Activated naive CD8-positive, alpha-beta T cell treated with anti-CD3 and anti-CD28 coated beads for 36 hours (primary cell): ENCODE measurements around the gene TET2. TPM values are rescaled to one million over a fixed set of nuclear protein-coding genes. Genes with fewer than 3 reads are reported as not detected.
A peak's percentile ranks its signal among the peaks of the same experiment; 100 is the strongest.

Source experiments
- DNase-seq: peaks from one replicate; pipeline ENCODE4 v3.0.0; 2021
- H3K27ac Mint-ChIP-seq: one replicate; pipeline ENCODE4 v1.8.0; 2022; ENCODE audit warnings: mild to moderate bottlenecking, moderate library complexity, mixed read lengths
- H3K27me3 Mint-ChIP-seq: one replicate; pipeline ENCODE4 v1.8.0; 2022; ENCODE audit warnings: mild to moderate bottlenecking, mixed read lengths
- H3K36me3 Mint-ChIP-seq: one replicate; pipeline ENCODE4 v1.8.0; 2021; ENCODE audit warnings: mild to moderate bottlenecking, mixed read lengths
- H3K4me1 Mint-ChIP-seq: one replicate; pipeline ENCODE4 v1.8.0; 2021; ENCODE audit warnings: mixed read lengths
- H3K4me3 Mint-ChIP-seq: one replicate; pipeline ENCODE4 v1.8.0; 2022; ENCODE audit warnings: mild to moderate bottlenecking, moderate library complexity, mixed read lengths
- H3K9me3 Mint-ChIP-seq: one replicate; pipeline ENCODE4 v1.8.0; 2022; ENCODE audit warnings: mixed read lengths
- total RNA-seq, 2 experiments: library from RNA; stranded (reverse); gene quantifications; one replicate each; pipeline ENCODE4 v1.2.3, GENCODE V29; 2021

TET2 gene
- total RNA-seq, 2 experiments from 2014 or later: 20.7 to 22.6 TPM

- no peak overlapping the region for H3K27ac Mint-ChIP-seq
- H3K4me1 Mint-ChIP-seq: peaks cover 60% of the 10 kb centered on the region
- no peaks in the 10 kb centered on the region for H3K9me3 Mint-ChIP-seq
- H3K36me3 Mint-ChIP-seq: peaks cover 44% of the 10 kb centered on the region
- no peak overlapping the region for H3K4me3 Mint-ChIP-seq
- DNase-seq: no peak
- no peaks in the 10 kb centered on the region for H3K27me3 Mint-ChIP-seq
These were observed 40.1 kb downstream of the TET2 start for GRCh38 chr4:105186701-105187161.

- H3K27me3 Mint-ChIP-seq: no peaks in the 10 kb centered on the region
- no peaks in the 10 kb centered on the region for H3K9me3 Mint-ChIP-seq
- peak overlapping the region; percentile 65 for H3K27ac Mint-ChIP-seq
- H3K4me1 Mint-ChIP-seq: peaks cover 77% of the 10 kb centered on the region
- H3K4me3 Mint-ChIP-seq: no peak overlapping the region
- no peak for DNase-seq
- H3K36me3 Mint-ChIP-seq: peaks cover 57% of the 10 kb centered on the region
These were observed 43.4 kb downstream of the TET2 start for GRCh38 chr4:105189855-105190650.

GRCh38 chr4:105191621-105192210, 45.0 kb downstream of the TET2 start:
- Mint-ChIP-seq H3K27ac (peak overlapping the region; percentile 91), H3K4me1 (peaks cover 82% of the 10 kb centered on the region), H3K27me3 (no peaks in the 10 kb centered on the region), H3K36me3 (peaks cover 68% of the 10 kb centered on the region), H3K9me3 (no peaks in the 10 kb centered on the region), H3K4me3 (peak overlapping the region; percentile 62)
- DNase-seq: no peak

GRCh38 chr4:105192474-105192873, 45.8 kb downstream of the TET2 start:
- no peak overlapping the region for H3K27ac Mint-ChIP-seq
- no peaks in the 10 kb centered on the region for H3K9me3 Mint-ChIP-seq
- peaks cover 84% of the 10 kb centered on the region for H3K4me1 Mint-ChIP-seq
- no peaks in the 10 kb centered on the region for H3K27me3 Mint-ChIP-seq
- H3K4me3 Mint-ChIP-seq: no peak overlapping the region
- DNase-seq: no peak
- H3K36me3 Mint-ChIP-seq: peaks cover 73% of the 10 kb centered on the region

- H3K27me3 Mint-ChIP-seq: no peaks in the 10 kb centered on the region
- peaks cover 80% of the 10 kb centered on the region for H3K4me1 Mint-ChIP-seq
- no peak for DNase-seq
- H3K36me3 Mint-ChIP-seq: peaks cover 73% of the 10 kb centered on the region
- H3K27ac Mint-ChIP-seq: no peak overlapping the region
- no peak overlapping the region for H3K4me3 Mint-ChIP-seq
- no peaks in the 10 kb centered on the region for H3K9me3 Mint-ChIP-seq
These were observed 46.2 kb downstream of the TET2 start for GRCh38 chr4:105192910-105193309.

GRCh38 chr4:105193536-105193935, 46.9 kb downstream of the TET2 start:
- H3K4me1 Mint-ChIP-seq: peaks cover 73% of the 10 kb centered on the region
- H3K9me3 Mint-ChIP-seq: no peaks in the 10 kb centered on the region
- no peak overlapping the region for H3K27ac Mint-ChIP-seq
- H3K4me3 Mint-ChIP-seq: no peak overlapping the region
- no peak for DNase-seq
- no peaks in the 10 kb centered on the region for H3K27me3 Mint-ChIP-seq
- peaks cover 68% of the 10 kb centered on the region for H3K36me3 Mint-ChIP-seq

DNA sequence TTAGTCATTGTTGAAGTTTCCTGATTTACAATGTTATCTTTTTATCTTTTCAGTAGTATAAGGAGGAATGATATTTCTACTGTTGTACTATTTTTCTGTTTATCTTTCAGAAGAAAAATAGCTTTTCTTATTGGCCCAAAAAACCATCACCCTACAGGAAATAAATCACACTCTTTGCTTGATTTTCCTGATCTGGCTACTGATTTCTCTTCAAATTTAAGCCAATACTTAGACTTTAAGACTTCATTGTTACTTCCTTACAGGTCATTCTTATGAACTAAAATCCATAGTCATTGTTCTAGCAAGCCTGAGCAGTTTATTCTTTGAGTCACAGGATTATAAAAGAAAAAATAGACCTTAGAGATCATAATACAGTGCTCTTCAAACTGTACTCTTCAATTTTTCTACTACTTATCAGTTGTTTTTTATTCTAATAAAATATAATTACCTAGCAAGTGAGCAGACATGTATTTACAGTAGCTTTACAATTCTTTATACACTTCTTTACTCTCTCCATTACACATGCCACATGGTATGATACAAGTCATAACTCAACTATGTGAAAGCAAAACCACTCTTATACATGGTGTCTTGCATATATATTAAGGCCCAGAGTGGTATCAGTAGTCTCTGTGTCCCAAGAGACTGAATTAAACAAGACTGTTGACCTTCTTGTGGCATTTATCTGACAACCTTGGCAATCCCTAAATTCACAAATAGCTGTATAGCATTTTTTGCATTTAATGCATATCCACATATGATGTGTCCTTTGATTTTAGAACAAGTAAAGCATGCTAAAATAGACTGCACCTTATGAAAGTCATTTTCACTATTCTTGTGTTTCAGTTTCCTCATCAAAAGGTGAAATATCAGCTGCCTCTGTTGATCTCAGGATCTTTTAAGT, 47.9 kb downstream of the TET2 start:
- H3K27ac Mint-ChIP-seq: peak overlapping the region; percentile 84
- peaks cover 64% of the 10 kb centered on the region for H3K36me3 Mint-ChIP-seq
- peaks cover 65% of the 10 kb centered on the region for H3K4me1 Mint-ChIP-seq
- no peaks in the 10 kb centered on the region for H3K27me3 Mint-ChIP-seq
- H3K9me3 Mint-ChIP-seq: no peaks in the 10 kb centered on the region
- H3K4me3 Mint-ChIP-seq: peak overlapping the region; percentile 26
- DNase-seq: no peak

GRCh38 chr4:105196523-105197145, 50.0 kb downstream of the TET2 start:
- Mint-ChIP-seq H3K27ac (no peak overlapping the region), H3K4me3 (no peak overlapping the region), H3K27me3 (no peaks in the 10 kb centered on the region), H3K36me3 (peaks cover 56% of the 10 kb centered on the region), H3K4me1 (peaks cover 48% of the 10 kb centered on the region), H3K9me3 (no peaks in the 10 kb centered on the region)
- no peak for DNase-seq

- H3K4me1 Mint-ChIP-seq: peaks cover 41% of the 10 kb centered on the region
These were observed 51.1 kb downstream of the TET2 start for GRCh38 chr4:105197777-105198176.

GRCh38 chr4:105198541-105198940, 51.9 kb downstream of the TET2 start:
- Mint-ChIP-seq H3K27me3 (no peaks in the 10 kb centered on the region), H3K4me3 (no peak overlapping the region), H3K9me3 (no peaks in the 10 kb centered on the region), H3K4me1 (peaks cover 33% of the 10 kb centered on the region), H3K27ac (no peak overlapping the region), H3K36me3 (peaks cover 47% of the 10 kb centered on the region)
- DNase-seq: no peak

More at GRCh38 chr4:105197777-105198176, 51.1 kb downstream of the TET2 start:
- no peaks in the 10 kb centered on the region for H3K9me3 Mint-ChIP-seq
- no peak for DNase-seq
- H3K4me3 Mint-ChIP-seq: no peak overlapping the region
- H3K27me3 Mint-ChIP-seq: no peaks in the 10 kb centered on the region
- H3K27ac Mint-ChIP-seq: no peak overlapping the region
- H3K36me3 Mint-ChIP-seq: peaks cover 50% of the 10 kb centered on the region

DNA sequence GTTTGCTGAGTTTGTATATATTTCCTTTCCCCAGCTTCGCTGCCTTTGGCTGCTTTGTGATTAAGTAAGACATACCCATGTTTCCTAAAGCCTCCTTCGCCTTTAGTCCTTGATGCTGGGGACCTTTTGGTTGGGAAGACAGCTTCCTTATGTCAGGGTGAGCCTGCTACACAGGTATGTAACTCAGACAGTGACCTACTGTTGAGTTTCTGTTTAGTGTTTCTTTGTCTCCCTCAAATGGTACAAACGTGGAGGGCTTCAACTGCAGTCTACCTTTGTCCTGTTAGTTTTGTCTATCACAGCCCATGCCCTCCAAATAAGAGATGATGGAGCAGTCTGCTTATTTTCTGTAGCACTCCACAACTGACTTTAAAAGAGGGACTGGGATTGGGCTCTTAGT, 59.5 kb downstream of the TET2 start:
- no peaks in the 10 kb centered on the region for H3K9me3 Mint-ChIP-seq
- H3K27ac Mint-ChIP-seq: no peak overlapping the region
- no peaks in the 10 kb centered on the region for H3K27me3 Mint-ChIP-seq
- DNase-seq: no peak
- H3K4me1 Mint-ChIP-seq: peaks cover 14% of the 10 kb centered on the region
- H3K36me3 Mint-ChIP-seq: peaks cover 40% of the 10 kb centered on the region
- H3K4me3 Mint-ChIP-seq: no peak overlapping the region

DNA sequence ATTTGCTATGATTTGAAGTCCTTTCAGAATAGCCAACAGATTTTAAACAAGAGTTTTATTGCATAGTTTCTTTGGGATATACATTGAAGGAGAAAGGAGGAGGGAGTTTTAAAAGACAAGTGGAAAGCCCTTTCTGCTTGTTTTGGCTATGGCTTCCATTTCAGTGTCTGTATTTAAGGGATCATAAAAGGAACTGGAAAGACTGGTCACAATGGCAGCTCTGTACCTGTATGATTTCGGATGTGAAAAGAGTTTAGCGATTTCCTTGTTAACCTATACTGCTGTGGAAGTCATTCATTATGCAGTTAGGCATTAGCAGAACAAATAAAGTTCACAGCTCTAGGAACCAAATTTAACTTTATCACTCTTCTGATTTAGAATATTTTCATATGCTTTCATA, 60.7 kb downstream of the TET2 start:
- no peak overlapping the region for H3K4me3 Mint-ChIP-seq
- H3K9me3 Mint-ChIP-seq: no peaks in the 10 kb centered on the region
- no peak for DNase-seq
- peaks cover 14% of the 10 kb centered on the region for H3K4me1 Mint-ChIP-seq
- peaks cover 43% of the 10 kb centered on the region for H3K36me3 Mint-ChIP-seq
- no peak overlapping the region for H3K27ac Mint-ChIP-seq
- H3K27me3 Mint-ChIP-seq: no peaks in the 10 kb centered on the region

- H3K4me3 Mint-ChIP-seq: no peak overlapping the region
- no peaks in the 10 kb centered on the region for H3K27me3 Mint-ChIP-seq
- DNase-seq: no peak
- peaks cover 38% of the 10 kb centered on the region for H3K36me3 Mint-ChIP-seq
- H3K9me3 Mint-ChIP-seq: no peaks in the 10 kb centered on the region
- H3K4me1 Mint-ChIP-seq: peaks cover 14% of the 10 kb centered on the region
- H3K27ac Mint-ChIP-seq: no peak overlapping the region
These were observed 61.9 kb downstream of the TET2 start for GRCh38 chr4:105208561-105208960.

DNA sequence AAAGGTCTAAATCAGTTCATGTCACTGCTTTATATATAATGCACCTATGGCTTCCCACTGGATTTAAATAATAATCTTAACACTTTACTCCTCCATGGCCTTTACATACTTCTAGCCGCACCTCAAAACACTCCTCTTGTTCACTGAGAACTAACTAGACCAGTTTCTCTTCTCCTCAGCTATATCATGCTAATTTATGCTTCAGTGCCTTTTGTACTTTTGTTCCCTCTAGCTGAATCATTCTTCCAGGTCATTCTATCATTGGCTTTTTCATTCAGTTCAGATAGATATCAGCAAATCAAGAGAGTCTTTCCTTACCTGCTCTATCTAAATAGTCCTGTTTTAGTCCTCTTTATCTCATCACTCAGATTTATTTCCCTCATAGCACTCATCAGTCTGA, 64.2 kb downstream of the TET2 start:
- H3K27ac Mint-ChIP-seq: no peak overlapping the region

More for the DNA sequence above, 64.2 kb downstream of the TET2 start:
- Mint-ChIP-seq H3K9me3 (no peaks in the 10 kb centered on the region), H3K36me3 (peaks cover 39% of the 10 kb centered on the region), H3K4me3 (no peak overlapping the region), H3K4me1 (peaks cover 25% of the 10 kb centered on the region), H3K27me3 (no peaks in the 10 kb centered on the region)
- DNase-seq: no peak
